Activated CD4-positive, alpha-beta T cell treated with anti-CD3 and anti-CD28 coated beads, Interleukin-2, amount 50 U/mL, for 24 hours (primary cell): Measurements from ENCODE around the gene MAPK8IP1.

Experiments
- DNase-seq, 2 donors: peaks; one replicate each; pipeline ENCODE4 v3.0.0-alpha.2; 2020; ENCODE audit warnings: low read depth in 1 of 2, low spot score in 1 of 2

The MAPK8IP1 gene

DNA sequence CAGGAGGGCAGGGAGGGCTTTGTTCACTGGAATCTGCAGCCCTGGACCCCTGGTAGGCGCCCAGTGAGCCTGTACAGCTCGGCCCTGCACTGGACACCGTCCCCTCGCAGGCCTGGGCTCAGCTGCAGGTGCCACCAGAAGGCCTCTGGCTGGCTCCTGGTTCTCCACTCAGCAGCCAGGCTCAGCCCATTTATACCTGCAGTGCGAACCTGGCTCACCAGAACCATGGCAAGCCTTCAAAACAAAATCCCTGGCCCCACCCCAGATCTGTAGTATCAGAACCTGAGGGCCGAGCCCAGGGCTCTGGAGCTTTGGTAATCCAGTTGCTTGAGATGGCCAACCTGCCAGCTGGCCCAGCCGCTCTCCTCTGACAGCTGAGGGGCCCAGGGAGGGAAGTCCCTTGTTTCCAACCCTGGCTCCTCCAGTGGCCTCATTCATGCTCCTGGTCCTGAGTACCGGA is 22.5 kb downstream of the MAPK8IP1 start:
- DNase-seq, result no peak

DNA sequence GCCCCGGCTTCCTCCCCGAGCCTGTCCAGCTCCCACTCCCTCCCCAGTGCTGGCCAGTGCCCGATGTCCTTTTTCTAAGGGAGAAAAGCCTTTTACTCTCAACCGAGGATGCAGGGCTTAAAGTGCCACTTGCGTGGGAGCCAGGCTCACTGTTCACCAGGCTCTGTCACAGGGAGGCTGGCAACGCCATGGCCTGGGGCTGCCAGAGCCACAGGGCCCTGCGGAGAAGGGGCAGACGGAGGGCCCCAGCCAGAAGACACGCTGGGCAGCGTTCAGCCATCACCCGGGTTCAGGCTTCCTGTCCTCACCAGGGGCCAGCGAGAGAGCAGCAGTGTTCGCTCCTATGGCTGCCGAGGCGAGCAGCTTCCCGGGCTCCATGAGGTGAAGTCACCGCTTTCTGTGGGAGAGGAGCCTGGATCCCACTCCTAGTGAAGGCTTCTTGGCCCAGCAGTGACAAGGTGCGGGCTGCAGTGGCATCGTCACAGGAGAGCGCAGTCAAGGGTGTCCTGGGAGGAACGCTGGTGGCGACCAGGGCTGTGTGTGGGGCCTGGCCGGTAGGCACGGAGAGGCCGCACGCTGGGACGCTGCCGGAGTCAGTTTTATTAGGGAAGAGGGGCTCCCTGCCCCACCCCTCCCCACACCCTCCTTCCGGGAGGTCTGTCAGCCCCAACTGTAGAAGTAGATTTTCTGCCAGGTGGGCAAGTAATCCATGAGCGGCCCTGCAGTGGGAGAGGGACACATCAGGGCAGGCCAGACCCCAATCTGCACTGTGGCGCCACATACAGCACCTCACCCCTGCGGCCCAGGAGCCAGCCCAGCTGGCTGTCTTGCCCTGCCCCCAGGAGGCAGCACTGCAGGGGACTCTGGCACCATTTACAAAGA is 24.4 kb downstream of the MAPK8IP1 start:
- no peak for DNase-seq

DNA sequence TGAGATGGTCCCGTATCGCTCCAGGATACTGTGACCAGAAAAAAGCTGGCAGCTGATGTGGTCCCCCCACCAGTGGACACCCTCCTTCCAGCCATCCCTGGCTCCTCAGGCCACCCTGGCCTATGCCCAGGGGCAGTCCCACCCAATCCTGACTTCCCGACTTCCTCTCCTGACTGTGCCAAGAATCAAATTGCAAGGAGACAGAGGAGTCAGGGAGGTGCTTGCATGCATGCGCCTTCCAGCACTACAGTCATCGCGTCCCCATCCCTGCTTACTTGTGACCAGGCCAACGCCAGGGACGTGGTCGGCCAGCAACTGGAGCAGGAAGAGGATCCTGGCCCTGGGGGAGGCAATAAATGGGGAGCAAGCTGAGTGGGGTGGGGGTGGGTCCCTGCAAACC is 25.2 kb downstream of the MAPK8IP1 start:
- no peak for DNase-seq

DNA sequence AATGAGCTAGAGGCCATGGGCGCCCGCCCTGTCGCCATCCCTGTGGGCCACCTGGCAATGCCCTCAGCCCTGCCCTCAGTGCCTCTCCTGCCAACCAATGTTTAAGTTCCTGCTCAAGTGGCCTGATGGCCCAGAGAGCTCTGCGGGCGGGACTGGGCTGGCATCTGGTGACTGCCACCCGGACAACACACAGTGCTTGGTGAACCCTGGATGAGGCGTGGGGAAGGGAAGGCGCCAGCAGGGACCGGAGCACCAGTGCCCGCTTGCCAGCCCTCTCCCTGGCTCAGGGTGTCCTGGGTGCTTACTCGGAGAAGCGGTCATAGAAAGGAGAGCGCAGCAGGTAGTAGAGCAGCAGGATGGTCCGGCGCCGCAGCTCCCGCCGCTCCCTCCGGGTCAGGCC is 28.1 kb downstream of the MAPK8IP1 start:
- no peak for DNase-seq

DNA sequence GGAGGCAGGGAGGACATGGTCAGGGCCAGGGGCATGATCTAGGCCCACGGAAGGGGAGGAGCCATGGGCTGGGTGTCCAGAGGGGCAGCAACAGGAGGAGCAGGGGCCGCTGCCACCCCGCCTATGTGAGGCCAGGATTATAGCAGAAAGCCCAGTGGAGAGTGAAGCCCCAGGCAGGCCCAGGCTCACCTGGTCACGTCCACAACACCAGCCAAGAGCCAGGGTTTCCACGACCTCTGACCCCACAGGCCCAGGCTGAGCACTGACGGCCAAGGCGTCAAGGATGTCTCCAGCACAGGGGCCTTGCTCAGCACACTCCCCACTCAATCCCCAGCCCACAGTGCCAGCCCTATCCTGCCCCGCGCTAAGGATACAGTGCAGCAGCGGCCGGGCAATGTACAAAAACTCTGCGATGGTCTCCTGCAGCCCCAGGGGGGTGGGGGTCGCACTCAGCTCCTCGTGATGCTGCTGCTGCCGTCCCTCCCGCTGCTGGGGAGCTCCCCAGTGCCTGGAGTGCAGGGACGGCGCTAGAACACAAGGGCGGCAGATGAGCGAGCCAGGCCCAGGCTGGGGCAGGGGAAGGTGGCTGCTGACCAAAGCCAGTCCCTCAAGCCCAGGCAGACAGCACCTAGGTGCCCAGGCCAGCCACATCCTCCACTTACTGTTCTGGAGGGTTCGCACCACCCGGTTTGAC is 28.6 kb downstream of the MAPK8IP1 start:
- DNase-seq, result no peak

DNA sequence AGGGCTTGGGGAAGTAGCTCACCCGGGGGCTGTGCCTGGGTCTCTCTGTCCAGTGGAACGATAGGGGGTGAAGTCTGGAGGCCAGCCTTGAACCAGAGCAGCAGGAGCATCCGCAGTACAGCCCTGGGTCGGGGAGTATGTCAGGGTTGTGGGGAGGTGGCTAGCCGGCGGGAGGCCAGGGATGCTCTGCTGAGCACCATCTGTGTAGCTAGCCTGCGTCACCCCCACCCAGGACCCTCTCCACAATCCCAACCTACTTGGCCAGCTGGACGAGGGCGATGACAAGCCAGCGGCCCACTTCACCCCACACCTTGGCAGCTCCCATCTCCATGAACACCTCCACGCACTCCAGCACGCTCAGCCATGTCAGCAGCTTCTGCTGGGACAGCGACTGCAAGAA is 30.0 kb downstream of the MAPK8IP1 start:
- no peak for DNase-seq

DNA sequence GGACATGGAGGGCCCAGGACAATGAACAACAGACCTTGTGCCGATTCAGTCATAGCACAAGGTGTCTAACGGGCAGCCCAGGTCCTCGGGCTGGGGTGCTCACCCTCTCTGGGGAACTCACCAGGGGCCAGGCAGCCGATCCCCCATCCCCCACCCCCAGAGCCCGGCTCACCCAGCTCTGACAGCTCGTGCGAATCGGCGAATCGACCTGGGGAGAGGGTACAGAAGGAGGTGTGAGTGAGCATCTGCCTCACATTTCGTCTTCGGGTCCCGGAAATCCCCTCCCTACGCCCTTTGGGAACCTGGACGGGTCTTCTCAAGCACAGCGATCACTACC is 31.8 kb downstream of the MAPK8IP1 start:
- DNase-seq, result no peak

DNA sequence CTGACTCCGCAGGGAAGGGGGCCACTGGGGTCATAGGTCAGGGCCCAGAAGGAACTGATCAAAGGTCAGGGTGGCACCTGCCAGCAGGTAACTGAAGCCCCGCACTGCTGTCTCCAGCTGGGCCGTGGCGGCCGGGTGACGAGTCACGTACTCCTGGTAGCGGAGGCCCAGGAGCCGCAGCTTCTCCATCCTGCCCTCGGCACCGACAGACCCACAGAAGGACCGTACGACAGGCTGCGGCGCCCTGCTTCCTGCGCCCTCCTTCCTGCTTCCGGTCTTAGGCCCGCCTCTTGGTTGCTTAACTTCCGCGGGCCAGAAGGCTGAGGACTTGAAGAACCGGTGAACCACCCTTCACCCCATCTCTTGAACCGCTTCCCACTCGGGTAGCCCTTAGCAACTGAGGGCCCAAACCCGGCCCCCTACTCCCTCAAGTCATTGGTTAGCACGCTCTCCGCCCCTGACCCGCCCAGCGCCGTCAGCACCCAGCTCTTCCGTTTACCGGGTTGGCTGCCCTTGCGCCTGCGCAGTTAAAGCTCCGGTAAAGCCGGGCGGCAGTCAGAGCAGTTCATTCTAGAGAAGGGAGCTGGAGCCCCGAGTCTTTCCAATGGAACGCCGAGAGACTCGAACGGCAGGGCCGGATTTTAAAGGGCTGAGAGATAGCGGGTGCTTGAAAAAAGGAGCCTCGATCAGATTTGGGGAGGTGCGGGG is 32.3 kb downstream of the MAPK8IP1 start, which contains the start of gene PEX16:
TSS of gene PEX16 (minus strand) at position 255 of the 708 bp plus-strand sequence. CDS start at position 189, 66 bp downstream.
- DNase-seq, result peak; percentile 83 to 95

DNA sequence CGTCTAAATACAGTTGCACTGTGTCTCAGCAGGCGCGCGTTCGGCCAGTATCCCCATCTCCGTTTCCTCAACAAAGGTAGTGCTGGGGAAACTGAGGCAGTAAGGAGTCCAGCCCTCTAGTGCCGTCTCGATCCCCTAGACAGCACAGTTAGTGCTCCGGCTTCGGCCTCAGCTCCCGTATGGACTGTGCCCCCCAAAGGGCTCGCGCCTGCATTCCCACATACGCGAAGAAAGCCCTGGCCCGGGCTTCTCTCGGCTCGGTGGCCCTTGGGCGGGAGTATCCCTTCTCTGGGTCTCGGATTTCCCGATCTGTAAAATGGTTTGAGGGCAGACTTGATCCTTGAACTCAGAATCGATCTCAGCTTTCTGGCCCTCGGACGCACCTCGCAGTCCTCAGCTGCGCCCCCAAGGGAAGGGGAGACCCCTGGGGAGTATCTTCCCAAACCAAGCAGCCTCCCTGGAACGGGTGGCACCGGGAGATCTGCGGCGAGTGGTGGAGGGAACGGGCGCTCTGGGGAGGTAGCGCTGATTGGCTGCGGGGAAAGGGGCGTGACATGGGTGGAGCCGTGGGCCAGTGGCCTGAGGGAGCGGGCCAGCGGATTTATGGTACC is 33.0 kb downstream of the MAPK8IP1 start:
- peak in 1 of 2 donors; percentile 40 for DNase-seq

DNA sequence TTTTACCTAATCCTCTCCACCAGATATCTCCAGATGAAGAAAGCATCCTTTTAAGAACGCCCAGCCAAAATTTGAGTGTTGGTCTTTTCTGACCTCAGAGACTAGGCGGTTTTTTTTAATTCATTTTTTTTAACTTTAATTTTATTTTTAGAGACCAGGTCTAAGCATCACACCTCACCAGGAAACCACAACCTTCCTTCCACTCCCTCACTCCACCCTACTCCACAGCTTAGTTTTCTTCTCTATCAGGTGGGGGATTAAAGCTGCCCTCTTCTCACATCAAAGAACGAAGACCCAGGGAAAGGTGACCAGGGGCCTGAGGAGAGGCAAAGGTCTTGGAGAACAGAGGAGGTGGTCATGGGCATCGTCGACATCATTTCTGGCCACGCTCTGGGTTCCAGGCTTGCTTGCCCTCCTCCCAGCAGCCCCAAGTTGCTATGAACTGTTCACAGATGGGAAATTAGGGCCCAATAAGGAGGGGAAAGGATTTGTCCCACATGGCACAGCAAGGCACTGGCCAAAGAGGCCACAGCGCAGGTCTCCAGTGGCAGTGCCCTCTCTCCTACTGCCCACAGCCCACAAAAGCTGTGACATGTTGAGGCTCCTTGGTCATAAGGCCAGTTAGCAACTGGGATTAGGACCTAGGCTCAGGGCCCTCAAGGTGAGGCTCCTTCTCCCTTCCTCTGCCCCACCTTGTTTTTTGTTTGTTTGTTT is 33.7 kb downstream of the MAPK8IP1 start:
- DNase-seq, result no peak

DNA sequence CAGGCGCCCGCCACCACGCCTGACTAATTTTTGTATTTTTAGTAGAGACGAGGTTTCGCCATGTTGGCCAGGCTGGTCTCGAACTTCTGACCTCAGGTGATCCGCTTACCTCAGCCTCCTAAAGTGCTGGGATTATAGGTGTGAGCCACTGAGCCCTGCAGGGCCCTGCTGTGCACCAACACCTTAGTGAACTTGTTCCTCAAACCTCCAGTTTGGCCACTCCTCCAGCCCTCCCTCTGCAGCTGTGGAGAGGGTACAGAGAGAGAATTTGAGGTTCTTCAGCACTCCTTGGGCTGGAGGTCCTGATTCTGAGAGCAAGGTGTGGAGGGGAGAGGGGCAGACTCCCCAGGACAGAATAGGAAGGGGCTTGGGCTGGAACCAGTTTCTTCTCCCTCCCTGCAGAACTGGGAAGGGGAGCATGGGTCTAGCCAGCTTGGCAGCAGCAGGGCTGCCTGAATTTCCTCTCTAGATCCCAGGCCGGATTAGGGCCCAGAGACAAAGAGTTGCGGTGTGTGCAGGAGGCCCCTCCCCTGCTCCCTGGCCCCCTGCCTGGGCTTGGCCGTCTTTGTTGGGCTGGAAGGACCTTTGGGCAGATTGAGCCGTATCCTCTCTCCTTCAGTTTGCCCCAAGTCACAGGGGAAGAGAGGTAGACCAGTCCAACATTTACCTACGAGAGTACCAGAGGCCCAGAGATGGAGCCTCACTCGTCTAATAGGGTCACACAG is 34.5 kb downstream of the MAPK8IP1 start:
- no peak for DNase-seq

DNA sequence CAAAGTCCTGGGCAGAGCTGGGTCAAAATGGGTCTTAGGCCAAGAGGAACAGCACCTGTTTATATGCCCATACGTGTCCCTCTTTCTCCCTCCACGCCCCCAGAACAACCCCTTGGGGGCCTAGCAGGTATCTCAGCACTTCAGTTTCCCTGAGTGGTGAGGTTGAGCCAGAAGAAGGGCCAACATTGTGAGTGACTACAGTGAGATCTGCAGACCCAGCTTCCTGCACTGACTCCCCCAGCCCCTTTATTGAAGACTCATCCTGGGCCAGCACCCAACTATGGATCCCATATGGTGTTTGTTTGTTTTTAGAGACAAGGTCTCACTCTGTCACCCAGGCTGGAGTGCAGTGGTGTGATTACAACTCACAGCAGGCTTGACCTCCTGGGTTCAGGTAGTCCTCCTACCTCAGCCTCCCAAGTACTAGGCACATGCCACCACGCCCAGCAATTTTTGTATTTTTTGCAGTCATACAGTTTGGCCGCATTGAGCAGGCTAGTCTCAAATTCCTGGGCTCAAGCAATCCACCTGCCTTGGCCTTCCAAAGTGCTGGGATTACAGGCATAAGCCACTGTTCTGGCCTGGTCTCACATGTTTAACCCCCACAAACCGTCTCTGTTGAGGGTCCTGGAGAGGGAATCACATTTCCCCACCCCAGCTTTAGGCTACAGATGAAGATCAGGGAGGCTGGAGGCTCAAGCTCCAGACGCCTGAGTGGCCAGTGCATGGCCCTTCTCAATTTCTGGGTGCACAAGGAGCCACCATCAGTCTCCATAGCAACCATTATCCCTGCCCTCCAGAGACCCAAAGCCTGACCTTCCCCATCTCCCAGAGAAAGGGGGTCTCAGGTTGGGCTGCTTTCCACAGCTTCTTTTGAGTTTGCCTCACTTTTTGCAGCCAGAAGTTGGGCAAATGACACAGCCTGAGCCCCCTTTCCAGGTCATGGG is 35.4 kb downstream of the MAPK8IP1 start:
- DNase-seq, result no peak

DNA sequence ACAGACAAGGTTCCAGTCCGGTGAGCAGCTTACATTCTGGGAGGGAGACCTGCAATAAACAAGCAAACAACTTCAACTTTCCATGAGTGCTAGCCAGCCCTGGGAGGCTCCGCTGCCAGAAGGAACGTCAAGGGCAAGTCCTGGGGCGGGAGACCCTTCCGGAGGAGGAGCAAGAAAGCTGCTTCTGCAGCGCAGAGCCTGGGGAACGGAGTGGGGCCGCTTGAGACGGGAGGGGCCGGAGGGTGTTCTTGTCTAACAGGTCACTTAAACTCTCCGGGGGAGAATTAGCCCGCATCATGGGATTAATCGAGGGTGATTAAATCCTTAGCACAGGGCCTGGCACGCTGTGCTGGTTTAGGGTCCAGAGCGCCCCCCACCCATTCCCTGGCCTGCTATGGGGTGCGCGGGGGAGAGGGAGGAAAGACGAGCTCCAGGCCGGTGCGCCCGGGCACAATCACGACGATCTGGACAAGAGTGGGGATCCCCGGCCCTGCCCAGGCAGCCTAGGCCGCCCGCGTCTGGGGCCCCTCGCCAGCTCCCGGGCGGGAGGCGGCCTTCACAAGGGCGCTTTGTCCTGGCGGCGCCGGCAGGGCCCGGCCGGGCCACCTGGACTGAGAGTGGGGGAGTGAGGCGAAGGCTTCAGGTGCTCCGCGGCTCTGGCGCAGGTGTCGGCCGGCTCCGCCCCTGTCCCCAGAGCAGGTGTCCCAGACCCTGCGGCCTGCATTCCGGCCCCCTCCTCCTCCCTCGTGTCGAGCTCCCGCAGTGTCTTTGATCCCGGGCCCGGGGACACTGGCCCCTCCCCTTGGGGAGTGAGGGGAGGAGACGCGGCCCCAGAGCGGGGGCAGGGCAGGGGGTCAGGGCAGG is 36.3 kb downstream of the MAPK8IP1 start:
- DNase-seq, result no peak

DNA sequence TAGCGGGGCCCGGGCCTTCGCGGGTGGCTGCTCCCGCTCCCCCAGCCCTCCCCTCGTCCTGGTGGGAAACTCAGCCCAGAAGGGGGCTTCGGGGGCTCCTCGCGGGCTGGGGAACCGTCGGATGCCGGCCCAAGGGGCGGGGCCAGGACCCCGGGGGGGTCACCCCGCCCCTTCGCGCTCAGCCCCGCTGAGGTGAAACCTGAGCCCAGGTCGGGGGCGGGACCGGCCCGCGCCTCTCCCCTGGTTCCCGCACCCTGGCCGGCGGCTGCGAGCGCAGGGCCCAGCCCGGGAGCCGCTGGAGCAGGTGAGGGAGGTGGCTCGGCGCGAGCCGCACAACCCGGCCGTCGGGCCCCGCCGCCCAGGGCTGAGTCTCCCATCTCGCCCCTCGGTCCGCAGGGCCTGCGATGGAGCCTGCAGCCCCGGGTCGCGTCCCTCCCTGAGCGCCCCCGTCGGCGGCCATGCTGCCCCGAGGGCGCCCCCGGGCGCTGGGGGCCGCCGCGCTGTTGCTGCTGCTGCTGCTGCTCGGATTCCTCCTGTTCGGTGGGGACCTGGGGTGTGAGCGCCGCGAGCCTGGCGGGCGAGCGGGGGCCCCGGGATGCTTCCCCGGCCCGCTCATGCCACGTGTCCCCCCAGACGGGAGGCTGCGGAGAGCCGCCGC is 37.1 kb downstream of the MAPK8IP1 start, which contains the start of gene LARGE2:
TSS of gene LARGE2 (plus strand) at position 232 of the 658 bp plus-strand sequence. CDS start at position 459, 227 bp downstream.
- no peak for DNase-seq

DNA sequence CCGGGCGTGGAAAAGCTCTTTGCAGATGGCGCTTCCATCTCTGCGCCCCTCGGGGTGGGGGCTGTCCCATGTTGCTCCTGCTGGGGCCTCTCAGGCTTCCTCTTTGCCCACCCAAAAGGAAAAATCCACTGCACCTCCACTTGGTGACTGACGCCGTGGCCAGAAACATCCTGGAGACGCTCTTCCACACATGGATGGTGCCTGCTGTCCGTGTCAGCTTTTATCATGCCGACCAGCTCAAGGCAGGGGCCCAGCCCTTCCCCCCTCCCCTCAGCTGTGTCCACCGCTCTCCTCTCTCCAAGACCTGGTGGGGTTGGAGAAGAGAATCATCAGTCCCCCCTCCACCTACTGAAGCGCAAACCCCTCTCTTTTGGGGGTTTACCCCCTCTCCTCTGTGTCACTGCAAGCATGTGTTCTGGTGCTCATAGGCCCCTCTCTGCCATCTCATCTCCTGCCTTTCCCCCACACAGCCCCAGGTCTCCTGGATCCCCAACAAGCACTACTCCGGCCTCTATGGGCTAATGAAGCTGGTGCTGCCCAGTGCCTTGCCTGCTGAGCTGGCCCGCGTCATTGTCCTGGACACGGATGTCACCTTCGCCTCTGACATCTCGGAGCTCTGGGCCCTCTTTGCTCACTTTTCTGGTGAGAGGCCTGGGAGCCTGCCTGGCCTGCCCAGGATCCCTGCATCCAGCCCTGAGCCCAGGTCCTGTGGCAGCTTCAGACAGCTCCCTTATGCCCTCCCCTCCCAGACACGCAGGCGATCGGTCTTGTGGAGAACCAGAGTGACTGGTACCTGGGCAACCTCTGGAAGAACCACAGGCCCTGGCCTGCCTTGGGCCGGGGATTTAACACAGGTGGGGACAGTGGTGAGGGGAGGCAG is 38.8 kb downstream of the MAPK8IP1 start:
- DNase-seq, result no peak

DNA sequence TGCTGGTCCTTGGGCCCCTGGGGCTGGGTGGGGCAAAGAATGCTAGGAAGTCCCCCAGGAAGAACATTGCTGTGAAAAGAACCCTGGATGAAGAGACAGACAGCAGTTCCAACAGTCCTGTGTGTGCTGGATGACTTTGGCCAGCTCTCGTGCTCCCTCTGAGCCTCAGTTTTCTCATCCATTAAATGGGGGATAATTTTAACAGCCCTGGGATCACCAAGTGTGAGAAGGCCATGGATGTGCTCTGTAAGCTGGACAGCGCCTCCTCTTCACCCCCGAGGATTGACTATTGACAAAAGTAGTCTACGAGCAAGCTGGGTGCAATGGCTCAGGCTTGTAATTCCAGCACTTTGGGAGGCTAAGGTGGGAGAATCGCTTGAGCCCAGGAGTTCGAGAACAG is 39.5 kb downstream of the MAPK8IP1 start:
- DNase-seq, result no peak
